Hematopoietic multipotent progenitor cell treated with erythropoietin and hydrocortisone succinate and interleukin-3 and kit ligand, for 17 days (in vitro differentiated cells): Measurements from ENCODE around the gene ITPRIP.

Source experiments
- DNase-seq: peaks from one replicate; pipeline ENCODE4 v3.0.0-alpha.2; 2015; ENCODE audit warnings: low spot score

Gene ITPRIP

GRCh38 chr10:104279550-104280259, 58.6 kb downstream of the ITPRIP start:
- no peak for DNase-seq

GRCh38 chr10:104277785-104278184, 60.5 kb downstream of the ITPRIP start:
- no peak for DNase-seq

DNA sequence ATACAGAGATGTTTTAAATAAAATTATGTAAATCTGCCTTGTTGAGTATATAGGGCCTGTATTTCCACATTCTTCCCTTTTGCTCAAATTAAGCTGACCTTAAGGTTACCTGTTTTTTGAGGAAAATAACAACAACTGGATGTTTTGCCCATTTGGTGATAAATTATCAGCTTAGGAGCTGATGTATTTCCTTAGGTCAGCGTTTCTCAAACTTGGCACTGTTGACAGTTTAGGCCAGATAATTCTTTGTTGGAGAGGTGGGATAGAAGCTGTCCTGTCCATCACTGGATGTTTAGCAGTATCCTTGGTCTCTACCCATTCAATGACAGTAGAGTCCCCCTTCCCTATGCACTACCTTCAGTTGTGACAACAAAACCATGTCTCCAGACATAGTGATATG, 62.1 kb downstream of the ITPRIP start:
- no peak for DNase-seq

GRCh38 chr10:104274762-104275721, 63.2 kb downstream of the ITPRIP start:
- peak; percentile 59 for DNase-seq

DNA sequence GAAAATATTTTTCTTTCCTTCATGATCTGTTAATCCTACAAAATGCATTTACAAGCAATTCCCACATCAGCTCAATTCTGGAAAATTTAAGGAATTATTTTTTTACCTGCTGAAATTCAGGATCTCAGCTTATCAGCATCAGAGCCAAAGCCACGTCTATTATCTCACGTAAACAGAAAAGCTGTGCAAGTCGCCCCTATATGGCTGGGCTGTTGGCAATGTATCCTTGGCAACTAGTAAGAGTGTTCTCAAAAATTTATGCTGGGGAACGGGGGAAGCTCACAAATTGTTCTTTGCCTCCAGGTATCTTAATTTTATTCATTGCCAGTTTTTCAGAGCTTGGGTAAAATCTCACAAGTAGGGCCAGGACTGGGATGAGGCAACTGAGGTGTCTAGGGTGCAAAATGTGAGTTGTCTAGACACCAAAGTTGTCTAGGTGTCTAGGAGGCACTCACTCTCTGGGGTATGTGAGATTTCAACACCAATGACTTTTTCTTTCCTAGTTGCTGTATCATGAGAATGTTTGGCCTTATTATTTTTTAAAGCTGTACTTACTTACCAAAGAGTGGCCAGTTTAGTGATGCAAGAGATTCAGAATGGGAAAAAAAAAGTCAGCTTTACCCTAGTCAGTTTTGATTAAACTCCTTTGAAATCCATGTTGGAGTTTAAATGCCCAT, 64.2 kb downstream of the ITPRIP start:
- DNase-seq: no peak

GRCh38 chr10:104273286-104273685, 65.0 kb downstream of the ITPRIP start:
- DNase-seq: no peak

DNA sequence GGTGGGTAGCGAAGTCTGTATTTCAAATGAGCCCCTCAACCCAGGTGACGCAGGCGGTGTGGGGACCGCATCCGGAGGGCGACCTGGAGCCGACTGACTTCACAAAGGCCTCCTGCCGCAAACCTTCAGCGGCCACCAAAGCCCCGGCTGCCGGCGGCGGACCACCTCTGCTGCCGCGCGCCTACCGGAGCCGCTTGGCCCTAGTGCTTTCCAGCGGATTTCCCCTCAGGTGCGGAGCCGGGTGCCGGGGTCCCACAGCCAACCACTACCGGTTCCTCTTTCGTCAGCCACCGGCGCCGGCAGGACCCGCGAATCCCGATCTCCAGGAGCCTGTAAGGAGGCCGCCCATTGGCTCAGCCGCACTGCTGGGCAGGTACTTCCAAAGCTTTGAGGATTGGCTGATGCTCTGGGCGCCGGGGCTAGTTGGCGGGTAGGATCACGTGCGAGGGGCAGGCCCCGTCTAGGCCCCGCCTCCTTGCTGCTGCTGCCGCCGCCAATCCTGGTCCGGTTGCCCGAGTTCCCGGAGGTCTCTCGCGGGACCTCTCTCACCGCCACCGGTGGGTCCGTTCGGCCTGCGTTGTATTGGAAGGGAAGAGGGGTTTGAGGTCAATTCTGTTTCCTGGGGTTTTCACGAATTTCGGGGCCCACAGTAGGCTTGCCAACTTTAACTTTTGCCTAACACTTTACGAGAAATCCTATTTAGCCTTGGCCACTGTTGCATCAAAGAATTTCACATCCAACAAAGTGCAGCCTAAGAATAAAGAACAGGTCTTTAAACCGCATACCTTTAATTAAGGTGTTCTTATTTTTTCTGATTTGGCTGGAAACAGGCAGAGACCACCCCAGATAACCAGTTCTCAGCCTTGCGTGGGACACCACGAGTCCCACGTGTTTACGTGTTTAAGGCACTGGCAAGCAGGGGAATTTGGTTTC, 69.3 kb downstream of the ITPRIP start, which contains the start of gene GSTO2:
Gene GSTO2 (plus strand): TSS at position 472 of the 933 bp plus-strand sequence. CDS start 5,732 bp downstream, outside the sequence.
- DNase-seq: peak; percentile 98

DNA sequence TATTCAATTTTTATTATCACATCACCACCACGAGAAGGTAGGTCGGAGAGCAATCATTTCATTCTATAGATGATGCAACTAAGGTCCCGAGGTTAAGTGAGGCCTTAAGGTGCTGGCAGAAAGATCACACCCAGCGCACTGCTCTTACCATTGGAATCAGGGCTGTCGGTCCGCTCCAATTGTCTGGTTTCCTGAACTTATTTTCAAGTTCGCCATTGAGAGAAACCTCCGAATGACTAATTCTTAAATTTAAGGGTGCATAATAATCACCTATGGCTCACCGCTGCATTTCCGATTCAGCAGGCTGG, 69.9 kb downstream of the ITPRIP start:
- DNase-seq: no peak

GRCh38 chr10:104267721-104268404, 70.4 kb downstream of the ITPRIP start:
- no peak for DNase-seq

GRCh38 chr10:104264783-104265182, 73.5 kb downstream of the ITPRIP start:
- no peak for DNase-seq

DNA sequence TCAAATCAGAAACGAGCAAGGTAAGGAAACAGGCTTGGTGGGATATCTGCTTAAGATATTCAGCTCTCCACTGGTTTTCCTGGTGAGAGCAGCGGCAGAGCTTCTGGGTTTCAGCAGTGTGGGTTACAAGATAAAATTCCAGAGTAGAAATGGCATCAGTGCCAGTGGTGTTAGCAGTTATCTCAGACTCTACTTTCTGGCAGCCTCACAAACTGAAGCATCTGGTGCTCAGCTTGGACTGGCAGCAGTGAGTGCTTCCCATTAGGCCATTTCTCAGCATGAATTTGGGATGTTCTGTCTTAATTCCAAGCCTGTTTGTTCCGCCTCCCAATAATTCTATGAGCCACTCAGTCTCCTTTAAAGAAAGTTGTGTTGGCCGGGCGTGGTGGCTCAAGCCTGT, 76.2 kb downstream of the ITPRIP start:
- peak; percentile 64 for DNase-seq

- DNase-seq: peak; percentile 66
Measured at GRCh38 chr10:104260775-104261115, 77.5 kb downstream of the ITPRIP start.

GRCh38 chr10:104259999-104260774, 78.1 kb downstream of the ITPRIP start:
- DNase-seq: peak; percentile 24
